IMR-90 (cell line): ENCODE data around the gene SUPT3H. TPM values are rescaled to one million over a fixed set of nuclear protein-coding genes. Genes with fewer than 3 reads are reported as not detected.

ENCODE experiments used
- ATAC-seq: fragments of 200-7000 bp; cut with Tn5 transposase; 2 replicates; pipeline ENCODE4 v1.9.1; 2020; ENCODE audit warnings: low read depth, mild to moderate bottlenecking, moderate library complexity
- BruUV-seq: library from RNA; stranded (reverse); fragments of 400-500 nt; replicated peaks from 2 replicates; lab custom pipeline; 2021; lab: Mats Ljungman, UMichigan
- CTCF ChIA-PET: fragments of 300-600 bp; formaldehyde crosslinking; extraction: SDS; loops from one replicate; lab custom pipeline; 2021; ENCODE audit warnings: antibody characterized with exemption; lab: Yijun Ruan, JAX
- POLR2A ChIA-PET: fragments of 300-600 bp; sonication (Branson Sonifier 250); formaldehyde crosslinking; loops from one replicate; lab custom pipeline; 2022; ENCODE audit warnings: antibody characterized with exemption; ENCODE audit not compliant: unreplicated experiment; lab: Charles Lee
- DNase-seq: peaks from one replicate; pipeline ENCODE4 v3.0.0; 2013
- H2AFZ ChIP-seq: replicated peaks from 2 replicates; pipeline ENCODE3; 2013; ENCODE audit warnings: low read length, mild to moderate bottlenecking; ENCODE audit not compliant: poor library complexity
- H2AK5ac ChIP-seq: 2 replicates; pipeline ENCODE4 v1.6.1; 2013; ENCODE audit warnings: low read depth, low read length, inconsistent platforms
- H2AK9ac ChIP-seq: replicated peaks from 2 replicates; pipeline ENCODE3; 2013; ENCODE audit warnings: mild to moderate bottlenecking, low read depth, low read length, moderate library complexity; ENCODE audit not compliant: poor library complexity
- H2BK120ac ChIP-seq: 2 replicates; pipeline ENCODE4 v1.6.1; 2013; ENCODE audit warnings: low read depth, low read length, inconsistent platforms
- H2BK15ac ChIP-seq: 3 replicates; pipeline ENCODE4 v1.6.1; 2013; ENCODE audit warnings: low read depth, low read length, inconsistent platforms
- H2BK20ac ChIP-seq: 2 replicates; pipeline ENCODE4 v1.6.1; 2013; ENCODE audit warnings: low read depth, mild to moderate bottlenecking, inconsistent platforms, low read length, moderate library complexity
- H2BK5ac ChIP-seq: 2 replicates; pipeline ENCODE4 v1.6.1; 2013; ENCODE audit warnings: mild to moderate bottlenecking, low read depth, low read length, inconsistent platforms; ENCODE audit not compliant: poor library complexity, severe bottlenecking
- H3K14ac ChIP-seq: replicated peaks from 2 replicates; pipeline ENCODE4 v1.6.1; 2013; ENCODE audit warnings: low read depth, low read length, inconsistent platforms
- H3K18ac ChIP-seq: 2 replicates; pipeline ENCODE4 v1.6.1; 2013; ENCODE audit warnings: low read depth, low read length, control low read depth
- H3K23ac ChIP-seq: 2 replicates; pipeline ENCODE4 v1.6.1; 2013; ENCODE audit warnings: low read depth, low read length, inconsistent platforms
- H3K27ac ChIP-seq: 2 replicates; pipeline ENCODE4 v1.5.1; 2013; ENCODE audit warnings: mild to moderate bottlenecking, control low read depth, low read length; ENCODE audit not compliant: insufficient read depth
- H3K27me3 ChIP-seq: 2 replicates; pipeline ENCODE4 v1.6.1; 2013; ENCODE audit warnings: low read length; ENCODE audit not compliant: control insufficient read depth, insufficient read depth
- H3K36me3 ChIP-seq: 2 replicates; pipeline ENCODE4 v1.6.1; 2013; ENCODE audit warnings: low read length, mixed read lengths; ENCODE audit not compliant: control insufficient read depth, insufficient read depth
- H3K4ac ChIP-seq: 2 replicates; pipeline ENCODE4 v1.6.1; 2013; ENCODE audit warnings: low read depth, low read length, inconsistent platforms
- H3K4me1 ChIP-seq: 2 replicates; pipeline ENCODE4 v1.6.1; 2013; ENCODE audit warnings: low read length, mixed read lengths; ENCODE audit not compliant: control insufficient read depth, insufficient read depth
- H3K4me2 ChIP-seq: 2 replicates; pipeline ENCODE4 v1.6.1; 2013; ENCODE audit warnings: low read depth, mild to moderate bottlenecking, control low read depth, low read length, moderate library complexity
- H3K4me3 ChIP-seq: 2 replicates; pipeline ENCODE4 v1.5.1; 2013; ENCODE audit warnings: low read depth, mild to moderate bottlenecking, control low read depth, low read length, moderate library complexity; ENCODE audit not compliant: insufficient read depth
- H3K56ac ChIP-seq: 2 replicates; pipeline ENCODE4 v1.6.1; 2013; ENCODE audit warnings: low read length, inconsistent platforms; ENCODE audit not compliant: insufficient read depth; ENCODE audit errors: extremely low read depth
- H3K79me1 ChIP-seq, 2 experiments: 2 replicates each; pipeline ENCODE4 v1.6.1; 2013; ENCODE audit warnings: low read length in 2 of 2, inconsistent platforms in 1 of 2, low read depth in 1 of 2
- H3K9ac ChIP-seq: 2 replicates; pipeline ENCODE4 v1.6.1; 2013; ENCODE audit warnings: low read depth, low read length, control low read depth
- H3K9me1 ChIP-seq: 2 replicates; pipeline ENCODE4 v1.6.1; 2013; ENCODE audit warnings: low read length, inconsistent platforms; ENCODE audit not compliant: insufficient read depth
- H3K9me3 ChIP-seq: 2 replicates; pipeline ENCODE4 v1.6.1; 2013; ENCODE audit warnings: low read length; ENCODE audit not compliant: control insufficient read depth, insufficient read depth
- H4K20me1 ChIP-seq: 2 replicates; pipeline ENCODE4 v1.6.1; 2013; ENCODE audit warnings: low read length, inconsistent platforms; ENCODE audit not compliant: insufficient read depth
- H4K5ac ChIP-seq: 2 replicates; pipeline ENCODE4 v1.6.1; 2013; ENCODE audit warnings: mild to moderate bottlenecking, low read depth, low read length, control low read depth
- H4K8ac ChIP-seq, 2 experiments: 2 replicates each; pipeline ENCODE4 v1.6.1; 2013; ENCODE audit warnings: low read depth in 2 of 2, low read length in 2 of 2, control low read depth in 1 of 2, inconsistent platforms in 1 of 2
- H4K91ac ChIP-seq: 2 replicates; pipeline ENCODE4 v1.6.1; 2013; ENCODE audit warnings: low read depth, low read length, inconsistent platforms; ENCODE audit not compliant: insufficient read depth
- BHLHE40 ChIP-seq: fragments of 150-350 bp; IDR thresholded peaks from 2 replicates; pipeline ENCODE4 v1.6.1; 2016; ENCODE audit warnings: mild to moderate bottlenecking, low read depth, low read length
- CEBPB ChIP-seq: IDR thresholded peaks from 2 replicates; pipeline ENCODE4 v1.6.1; 2012; ENCODE audit warnings: low read depth, low read length, improper control_type of control experiment
- CHD1 ChIP-seq: IDR thresholded peaks from 2 replicates; pipeline ENCODE4 v1.6.1; 2012; ENCODE audit warnings: low read depth, low read length, improper control_type of control experiment
- FOS ChIP-seq: fragments of 150-350 bp; IDR thresholded peaks from 2 replicates; pipeline ENCODE4 v1.6.1; 2016; ENCODE audit warnings: low read depth, low read length
- MAZ ChIP-seq: IDR thresholded peaks from 2 replicates; pipeline ENCODE4 v1.6.1; 2012; ENCODE audit warnings: low read depth, mild to moderate bottlenecking, low read length, improper control_type of control experiment, moderate library complexity, borderline replicate concordance
- MXI1 ChIP-seq: IDR thresholded peaks from 2 replicates; pipeline ENCODE4 v1.6.1; 2012; ENCODE audit warnings: low read depth, mild to moderate bottlenecking, low read length, moderate library complexity, borderline replicate concordance
- NFE2L2 ChIP-seq: fragments of 150-350 bp; IDR thresholded peaks from 2 replicates; pipeline ENCODE4 v1.6.1; 2016; ENCODE audit warnings: low read depth, mild to moderate bottlenecking, low read length
- POLR2A ChIP-seq: IDR thresholded peaks from 2 replicates; pipeline ENCODE4 v1.6.1; 2012; ENCODE audit warnings: mild to moderate bottlenecking, low read depth, low read length
- RCOR1 ChIP-seq: IDR thresholded peaks from 2 replicates; pipeline ENCODE4 v1.6.1; 2012; ENCODE audit warnings: mild to moderate bottlenecking, low read length, improper control_type of control experiment; ENCODE audit not compliant: insufficient replicate concordance
- RFX5 ChIP-seq: IDR thresholded peaks from 2 replicates; pipeline ENCODE4 v1.8.0; 2012; ENCODE audit warnings: low read depth, mild to moderate bottlenecking, low read length, moderate library complexity
- SMC3 ChIP-seq: fragments of 150-350 bp; IDR thresholded peaks from 2 replicates; pipeline ENCODE4 v1.6.1; 2016; ENCODE audit warnings: low read depth, mild to moderate bottlenecking, antibody characterized with exemption, low read length, moderate library complexity
- WGBS, 2 experiments: methylation state at CpG; one replicate each; pipeline versions ENCODE4 v1.1.5 to v1.1.7; 2013; ENCODE audit warnings: missing lambda C conversion rate in 2 of 2; ENCODE audit not compliant: insufficient read length in 1 of 2; ENCODE audit errors: extremely low coverage in 2 of 2; 5-methylcytosine and 5-hydroxymethylcytosine counted together
- dilution Hi-C: fragments of 300-500 bp; cut with HindIII; formaldehyde crosslinking; loops from one replicate; pipeline ENCODE4 v1.14.3; 2018; ENCODE audit warnings: low sequenced_read_pairs; ENCODE audit not compliant: unreplicated experiment
- in situ Hi-C: fragments of 300-500 bp; cut with MboI; formaldehyde crosslinking; loops from 3 replicates; pipeline ENCODE4 v1.14.3; 2019; ENCODE audit warnings: low sequenced_read_pairs, inconsistent platforms, mixed read lengths
- intact Hi-C: fragments of 100-400 bp; cut with micrococcal nuclease; formaldehyde crosslinking; loops from 2 replicates; pipeline ENCODE4 v1.10.0; 2022
- polyA plus RNA-seq, 3 experiments: library from polyadenylated mRNA; depleted of rRNA; stranded (reverse); fragments of >200 nt; gene quantifications; 2 replicates each; pipeline ENCODE4 v1.2.3, GENCODE V29; 2012; ENCODE audit warnings: low replicate concordance in 1 of 3
- total RNA-seq: library from RNA; depleted of rRNA; stranded (reverse); fragments of >200 nt; gene quantifications from 2 replicates; pipeline ENCODE4 v1.2.3, GENCODE V29; 2012
- TF ChIP-seq, protein P1 (sequence below): conservative IDR thresholded peaks from 2 replicates; pipeline ENCODE4 v1.5.1; 2012; ENCODE audit warnings: mild to moderate bottlenecking, low read depth, low read length, improper control_type of control experiment
- TF ChIP-seq, protein P2 (sequence below): fragments of 150-350 bp; IDR thresholded peaks from 2 replicates; pipeline ENCODE4 v1.6.1; 2016; ENCODE audit warnings: low read depth, mild to moderate bottlenecking, low read length, moderate library complexity, borderline replicate concordance

The SUPT3H gene
- total and polyA plus RNA-seq, 2 of the 4 experiments (the other 2 are of a cell fraction): 4.5 to 5.0 TPM

DNA sequence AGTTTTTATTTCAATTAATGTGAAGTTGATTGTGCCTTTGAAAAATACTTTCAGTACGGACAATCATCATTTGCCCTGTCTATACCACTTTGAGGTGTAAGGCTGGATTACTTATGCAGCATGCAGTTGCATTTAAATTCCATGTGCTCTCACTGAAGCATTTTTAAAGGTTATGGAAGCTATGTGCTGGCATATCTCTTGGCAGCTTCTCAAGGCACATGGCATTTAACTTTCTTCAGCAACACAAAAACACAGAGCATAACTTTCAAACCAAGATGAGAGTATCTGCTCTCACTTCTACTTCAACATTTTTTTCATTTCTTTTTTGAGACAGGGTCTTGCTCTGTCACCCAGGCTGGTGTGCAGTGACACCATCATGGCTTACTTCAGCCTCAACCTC is 410.3 kb downstream of the SUPT3H start:
- Histone ChIP-seq H3K4ac (no peak overlapping the region), H3K36me3 (no peaks in the 10 kb centered on the region)
- WGBS, 2 experiments: no CpG with 5 or more reads among the region's 1 CpG

More for the DNA sequence above, 410.3 kb downstream of the SUPT3H start:
- dilution Hi-C loops (no loop called here), in situ Hi-C loops (no loop called here), intact Hi-C loops (no loop called here)
- Histone ChIP-seq H2BK120ac (no peak overlapping the region), H4K91ac (no peak overlapping the region), H3K14ac (no peak overlapping the region), H3K56ac (no peak overlapping the region), H2AK5ac (no peak overlapping the region), H2AK9ac (no peak overlapping the region), H4K8ac (no peak overlapping the region), H4K5ac (no peak overlapping the region), H3K9ac (no peak overlapping the region), H3K27me3 (no peaks in the 10 kb centered on the region), H2BK5ac (no peak overlapping the region), H3K27ac (no peak overlapping the region), H3K4me2 (no peak overlapping the region), H3K18ac (no peak overlapping the region), H3K9me1 (no peaks in the 10 kb centered on the region), H4K20me1 (no peaks in the 10 kb centered on the region), H3K4me1 (no peaks in the 10 kb centered on the region), H3K4me3 (no peak overlapping the region), H2BK20ac (no peak overlapping the region), H3K79me1 (no peaks in the 10 kb centered on the region), H2AFZ (no peak overlapping the region), H2BK15ac (no peak overlapping the region), H3K9me3 (no peaks in the 10 kb centered on the region), H3K23ac (no peak overlapping the region)
- ChIA-PET POLR2A (no interaction called here), CTCF (no interaction called here)
- DNase-seq (no peak), ATAC-seq (no peak)
- no TSS peak for BruUV-seq
- TF ChIP-seq MAZ (no peak), RFX5 (no peak), CEBPB (no peak), SMC3 (no peak), NFE2L2 (no peak), BHLHE40 (no peak), RCOR1 (no peak), POLR2A (no peak), FOS (no peak), CHD1 (no peak), MXI1 (no peak)
- TF ChIP-seq, protein P1, sequence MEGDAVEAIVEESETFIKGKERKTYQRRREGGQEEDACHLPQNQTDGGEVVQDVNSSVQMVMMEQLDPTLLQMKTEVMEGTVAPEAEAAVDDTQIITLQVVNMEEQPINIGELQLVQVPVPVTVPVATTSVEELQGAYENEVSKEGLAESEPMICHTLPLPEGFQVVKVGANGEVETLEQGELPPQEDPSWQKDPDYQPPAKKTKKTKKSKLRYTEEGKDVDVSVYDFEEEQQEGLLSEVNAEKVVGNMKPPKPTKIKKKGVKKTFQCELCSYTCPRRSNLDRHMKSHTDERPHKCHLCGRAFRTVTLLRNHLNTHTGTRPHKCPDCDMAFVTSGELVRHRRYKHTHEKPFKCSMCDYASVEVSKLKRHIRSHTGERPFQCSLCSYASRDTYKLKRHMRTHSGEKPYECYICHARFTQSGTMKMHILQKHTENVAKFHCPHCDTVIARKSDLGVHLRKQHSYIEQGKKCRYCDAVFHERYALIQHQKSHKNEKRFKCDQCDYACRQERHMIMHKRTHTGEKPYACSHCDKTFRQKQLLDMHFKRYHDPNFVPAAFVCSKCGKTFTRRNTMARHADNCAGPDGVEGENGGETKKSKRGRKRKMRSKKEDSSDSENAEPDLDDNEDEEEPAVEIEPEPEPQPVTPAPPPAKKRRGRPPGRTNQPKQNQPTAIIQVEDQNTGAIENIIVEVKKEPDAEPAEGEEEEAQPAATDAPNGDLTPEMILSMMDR: no peak
- TF ChIP-seq, protein P2, sequence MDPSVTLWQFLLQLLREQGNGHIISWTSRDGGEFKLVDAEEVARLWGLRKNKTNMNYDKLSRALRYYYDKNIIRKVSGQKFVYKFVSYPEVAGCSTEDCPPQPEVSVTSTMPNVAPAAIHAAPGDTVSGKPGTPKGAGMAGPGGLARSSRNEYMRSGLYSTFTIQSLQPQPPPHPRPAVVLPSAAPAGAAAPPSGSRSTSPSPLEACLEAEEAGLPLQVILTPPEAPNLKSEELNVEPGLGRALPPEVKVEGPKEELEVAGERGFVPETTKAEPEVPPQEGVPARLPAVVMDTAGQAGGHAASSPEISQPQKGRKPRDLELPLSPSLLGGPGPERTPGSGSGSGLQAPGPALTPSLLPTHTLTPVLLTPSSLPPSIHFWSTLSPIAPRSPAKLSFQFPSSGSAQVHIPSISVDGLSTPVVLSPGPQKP: no peak
